Retinal pigment epithelial cell (primary cell): ENCODE results near the gene FAM83D.

ENCODE experiments used
- DNase-seq: peaks from one replicate; pipeline ENCODE4 v3.0.0-alpha.2; 2010; ENCODE audit warnings: low read depth
- H3K4me3 ChIP-seq: 2 replicates; pipeline ENCODE4 v1.5.1; 2011; ENCODE audit warnings: mild to moderate bottlenecking, low read length, control low read depth, moderate library complexity
- TF ChIP-seq, protein P1 (sequence below): conservative IDR thresholded peaks from 2 replicates; pipeline ENCODE4 v1.5.1; 2011; ENCODE audit warnings: low read depth, low read length, control low read depth, inconsistent platforms

Gene FAM83D

GRCh38 chr20:38979434-38979833 lies 53.2 kb downstream of the FAM83D start:
- no peak overlapping the region for H3K4me3 ChIP-seq
- DNase-seq: no peak
- TF ChIP-seq, protein P1, sequence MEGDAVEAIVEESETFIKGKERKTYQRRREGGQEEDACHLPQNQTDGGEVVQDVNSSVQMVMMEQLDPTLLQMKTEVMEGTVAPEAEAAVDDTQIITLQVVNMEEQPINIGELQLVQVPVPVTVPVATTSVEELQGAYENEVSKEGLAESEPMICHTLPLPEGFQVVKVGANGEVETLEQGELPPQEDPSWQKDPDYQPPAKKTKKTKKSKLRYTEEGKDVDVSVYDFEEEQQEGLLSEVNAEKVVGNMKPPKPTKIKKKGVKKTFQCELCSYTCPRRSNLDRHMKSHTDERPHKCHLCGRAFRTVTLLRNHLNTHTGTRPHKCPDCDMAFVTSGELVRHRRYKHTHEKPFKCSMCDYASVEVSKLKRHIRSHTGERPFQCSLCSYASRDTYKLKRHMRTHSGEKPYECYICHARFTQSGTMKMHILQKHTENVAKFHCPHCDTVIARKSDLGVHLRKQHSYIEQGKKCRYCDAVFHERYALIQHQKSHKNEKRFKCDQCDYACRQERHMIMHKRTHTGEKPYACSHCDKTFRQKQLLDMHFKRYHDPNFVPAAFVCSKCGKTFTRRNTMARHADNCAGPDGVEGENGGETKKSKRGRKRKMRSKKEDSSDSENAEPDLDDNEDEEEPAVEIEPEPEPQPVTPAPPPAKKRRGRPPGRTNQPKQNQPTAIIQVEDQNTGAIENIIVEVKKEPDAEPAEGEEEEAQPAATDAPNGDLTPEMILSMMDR: no peak

- DNase-seq: no peak
- H3K4me3 ChIP-seq: no peak overlapping the region
- TF ChIP-seq, protein P1: no peak
These were observed 53.6 kb downstream of the FAM83D start for GRCh38 chr20:38979842-38980241.

GRCh38 chr20:38982291-38982690 lies 56.1 kb downstream of the FAM83D start:
- no peak overlapping the region for H3K4me3 ChIP-seq
- no peak for DNase-seq
- TF ChIP-seq, protein P1: no peak

DNA sequence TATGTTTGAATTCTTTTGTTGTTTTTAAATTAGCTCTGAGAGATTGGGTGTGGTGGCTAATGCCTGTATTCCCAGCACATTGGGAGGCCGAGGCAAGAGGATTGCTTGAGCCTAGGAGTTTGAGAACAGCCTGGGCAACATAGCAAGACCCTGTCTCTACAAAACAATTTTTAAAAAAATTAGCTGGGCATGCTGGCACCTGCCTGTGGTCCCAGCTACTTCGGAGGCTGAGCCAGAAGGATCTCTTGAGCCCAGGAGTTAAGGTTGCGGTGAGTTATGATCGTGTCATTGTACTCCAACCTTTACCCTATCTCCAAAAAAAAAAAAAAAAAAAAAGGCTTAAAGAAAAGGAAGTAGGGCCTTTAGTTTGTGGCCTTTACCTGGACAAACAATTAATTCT lies 58.8 kb downstream of the FAM83D start:
- no peak for DNase-seq
- TF ChIP-seq, protein P1: no peak
- no peak overlapping the region for H3K4me3 ChIP-seq

- TF ChIP-seq, protein P1: no peak
- H3K4me3 ChIP-seq: no peak overlapping the region
- DNase-seq: peak; percentile 82
These were observed 59.5 kb downstream of the FAM83D start for GRCh38 chr20:38985603-38986170.

DNA sequence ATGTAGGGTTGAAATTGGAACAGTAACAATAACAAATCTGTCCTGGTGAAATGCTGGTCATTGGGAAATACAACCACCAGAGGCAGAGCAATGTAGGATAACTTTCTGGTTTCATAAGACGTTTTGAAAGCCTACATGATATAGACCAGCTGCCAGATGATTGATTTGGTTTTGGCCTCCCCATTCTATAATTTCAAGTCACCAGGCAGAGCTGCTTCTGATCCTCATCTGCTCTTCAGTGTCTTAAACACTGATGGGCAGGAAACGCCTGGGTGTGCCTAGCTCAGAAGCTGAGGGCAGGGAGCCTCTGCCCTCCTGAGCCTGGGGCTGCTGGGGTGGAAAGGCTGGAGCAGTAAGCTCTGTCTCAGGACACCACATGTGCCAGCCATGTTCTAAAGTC lies 60.4 kb downstream of the FAM83D start:
- TF ChIP-seq, protein P1: no peak
- DNase-seq: no peak
- no peak overlapping the region for H3K4me3 ChIP-seq

- no peak for DNase-seq
- no peak overlapping the region for H3K4me3 ChIP-seq
- TF ChIP-seq, protein P1: no peak
These were observed 61.6 kb downstream of the FAM83D start for GRCh38 chr20:38987777-38988176.
